ENCODE data around the gene AP2B1.

- no peak for TF ChIP-seq CTCF (IDR thresholded peaks at IDR 0.05)
- no peak for TF ChIP-seq TCF7 (CRISPR knock-in tag; IDR thresholded peaks at IDR 0.05; ENCODE audit: low read depth)
- no peak for TF ChIP-seq AFF4 (CRISPR knock-in tag; IDR thresholded peaks at IDR 0.05; ENCODE audit: borderline replicate concordance)
- no peak for TF ChIP-seq ZNF512 (CRISPR knock-in tag; IDR thresholded peaks at IDR 0.05; ENCODE audit: borderline replicate concordance)
Observed at GRCh38 chr17:35731239-35731916, 144.3 kb downstream of the AP2B1 start, which contains the start of gene RASL10B.
